ENCODE data around the gene EVA1C.
A peak's percentile ranks its signal among the peaks of the same experiment; 100 is the strongest.

The EVA1C gene

DNA sequence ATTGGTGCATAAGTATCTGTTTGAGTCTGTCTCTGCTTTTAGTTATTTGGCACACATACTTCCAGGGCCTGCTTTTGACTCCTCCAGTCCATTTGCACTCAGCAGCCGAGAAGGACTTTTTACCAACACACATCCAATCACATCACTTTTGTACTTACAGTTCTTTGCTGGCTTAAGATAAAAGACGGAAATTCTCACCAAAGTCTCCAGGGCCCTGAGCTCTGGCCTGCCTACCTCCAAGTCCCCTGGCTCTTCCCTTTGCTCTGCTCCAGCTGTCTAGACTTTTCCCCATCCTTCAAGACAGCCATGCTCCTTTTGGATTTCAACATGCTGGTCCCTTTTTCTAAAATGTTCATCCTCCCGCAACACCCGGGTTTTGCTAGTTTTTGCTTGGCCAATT, 2.2 kb upstream of the EVA1C start:
- TF ChIP-seq, protein P1, sequence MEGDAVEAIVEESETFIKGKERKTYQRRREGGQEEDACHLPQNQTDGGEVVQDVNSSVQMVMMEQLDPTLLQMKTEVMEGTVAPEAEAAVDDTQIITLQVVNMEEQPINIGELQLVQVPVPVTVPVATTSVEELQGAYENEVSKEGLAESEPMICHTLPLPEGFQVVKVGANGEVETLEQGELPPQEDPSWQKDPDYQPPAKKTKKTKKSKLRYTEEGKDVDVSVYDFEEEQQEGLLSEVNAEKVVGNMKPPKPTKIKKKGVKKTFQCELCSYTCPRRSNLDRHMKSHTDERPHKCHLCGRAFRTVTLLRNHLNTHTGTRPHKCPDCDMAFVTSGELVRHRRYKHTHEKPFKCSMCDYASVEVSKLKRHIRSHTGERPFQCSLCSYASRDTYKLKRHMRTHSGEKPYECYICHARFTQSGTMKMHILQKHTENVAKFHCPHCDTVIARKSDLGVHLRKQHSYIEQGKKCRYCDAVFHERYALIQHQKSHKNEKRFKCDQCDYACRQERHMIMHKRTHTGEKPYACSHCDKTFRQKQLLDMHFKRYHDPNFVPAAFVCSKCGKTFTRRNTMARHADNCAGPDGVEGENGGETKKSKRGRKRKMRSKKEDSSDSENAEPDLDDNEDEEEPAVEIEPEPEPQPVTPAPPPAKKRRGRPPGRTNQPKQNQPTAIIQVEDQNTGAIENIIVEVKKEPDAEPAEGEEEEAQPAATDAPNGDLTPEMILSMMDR (conservative IDR thresholded peaks at IDR 0.05; ENCODE audit: low read depth, low read length), result no peak
- no peak overlapping the region for H3K4me3 ChIP-seq (ENCODE audit: low read length)
- no peak for DNase-seq (ENCODE audit: low read depth)

DNA sequence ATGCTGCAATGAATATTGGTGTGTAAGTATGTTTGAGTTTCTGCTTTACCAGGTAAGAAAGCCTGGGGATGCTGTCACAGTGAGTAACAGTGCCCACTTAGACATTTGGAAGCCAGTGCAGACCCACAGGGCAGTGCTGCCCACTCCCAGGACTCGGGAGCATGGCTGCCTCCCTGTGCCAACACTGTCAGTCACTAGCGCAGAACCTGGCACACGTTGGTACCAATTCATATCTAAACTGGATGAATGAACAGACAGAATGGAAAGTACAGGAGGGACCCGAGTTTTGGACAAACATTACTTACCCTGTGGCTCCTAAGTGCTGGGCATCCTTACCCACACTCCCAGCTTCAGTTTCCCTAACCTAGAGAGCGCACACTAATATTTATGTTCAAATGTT, 1.6 kb upstream of the EVA1C start:
- peak overlapping the region; percentile 74 for H3K4me3 ChIP-seq (ENCODE audit: low read length)
- no peak for DNase-seq (ENCODE audit: low read depth)
- TF ChIP-seq, protein P1 (conservative IDR thresholded peaks at IDR 0.05; ENCODE audit: low read depth, low read length), result no peak

DNA sequence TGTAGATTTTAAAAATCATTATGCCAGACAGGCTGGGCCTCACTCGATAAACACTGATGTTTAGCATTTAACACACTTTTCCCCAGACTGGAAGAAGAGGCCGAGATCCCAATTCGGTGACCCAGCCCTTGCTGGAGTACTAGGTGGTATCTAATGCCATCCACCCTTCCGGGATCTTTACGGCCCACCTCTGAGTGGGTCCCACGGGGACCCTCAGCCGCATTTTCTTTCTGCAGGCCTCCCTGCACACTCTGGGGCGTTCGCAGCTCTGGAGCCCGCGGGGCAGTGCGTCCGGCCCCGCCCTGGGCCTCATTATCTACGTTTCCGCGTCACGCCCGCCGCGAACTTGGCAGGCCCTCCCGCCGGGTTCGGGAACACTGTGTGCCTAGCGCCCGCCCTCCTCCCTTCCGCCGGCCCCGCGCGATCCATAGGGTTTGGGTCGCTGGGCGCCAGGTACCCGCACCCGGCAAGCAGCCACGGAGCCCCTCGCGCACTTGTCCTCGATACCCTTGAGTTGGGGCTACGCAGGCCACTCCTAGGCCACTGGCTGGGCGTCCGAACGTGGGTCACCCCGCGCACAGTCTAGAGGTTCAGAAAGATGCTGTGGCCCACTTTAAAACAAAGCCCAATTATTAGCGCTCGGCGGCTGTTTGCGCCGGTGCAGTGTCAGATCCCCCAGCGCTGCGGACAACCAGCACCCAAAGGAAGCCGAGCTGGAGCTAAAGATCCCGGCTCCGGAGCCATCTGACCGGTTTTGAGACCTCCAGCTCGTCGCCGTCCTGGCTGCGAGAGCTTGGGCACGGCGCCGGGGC, 950 bp upstream of the EVA1C start:
- no peak for DNase-seq (ENCODE audit: low read depth)
- peak overlapping the region; percentile 74 for H3K4me3 ChIP-seq (ENCODE audit: low read length)
- TF ChIP-seq, protein P1 (conservative IDR thresholded peaks at IDR 0.05; ENCODE audit: low read depth, low read length), result no peak

DNA sequence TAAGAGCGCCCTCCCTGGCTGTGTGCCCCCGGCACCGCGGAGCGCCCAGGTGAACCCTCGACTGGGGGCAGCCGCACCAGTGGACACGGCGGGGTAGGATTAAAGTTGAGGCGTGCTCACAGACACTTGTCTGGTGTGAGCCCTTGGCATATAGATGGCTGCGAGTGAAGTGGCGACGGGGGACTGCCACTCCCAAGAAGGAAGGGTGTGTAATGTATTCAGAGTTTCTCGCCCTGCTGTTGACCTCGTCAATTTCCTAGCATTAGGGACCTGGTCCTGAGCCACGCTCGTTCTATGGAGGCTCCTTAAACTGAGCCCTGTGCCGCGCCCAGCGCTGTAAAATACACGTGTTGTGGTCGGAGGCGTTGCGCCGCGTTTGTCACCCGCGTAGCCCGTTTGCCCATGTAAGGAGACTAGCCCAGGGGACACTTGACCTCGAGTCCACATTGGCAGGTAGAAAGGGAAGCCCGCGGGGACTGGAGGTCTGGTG, 554 bp downstream of the EVA1C start:
- TF ChIP-seq, protein P1 (conservative IDR thresholded peaks at IDR 0.05; ENCODE audit: low read depth, low read length), result peak; percentile 32
- H3K4me3 ChIP-seq (ENCODE audit: low read length), result peak overlapping the region; percentile 74
- DNase-seq (ENCODE audit: low read depth), result no peak

DNA sequence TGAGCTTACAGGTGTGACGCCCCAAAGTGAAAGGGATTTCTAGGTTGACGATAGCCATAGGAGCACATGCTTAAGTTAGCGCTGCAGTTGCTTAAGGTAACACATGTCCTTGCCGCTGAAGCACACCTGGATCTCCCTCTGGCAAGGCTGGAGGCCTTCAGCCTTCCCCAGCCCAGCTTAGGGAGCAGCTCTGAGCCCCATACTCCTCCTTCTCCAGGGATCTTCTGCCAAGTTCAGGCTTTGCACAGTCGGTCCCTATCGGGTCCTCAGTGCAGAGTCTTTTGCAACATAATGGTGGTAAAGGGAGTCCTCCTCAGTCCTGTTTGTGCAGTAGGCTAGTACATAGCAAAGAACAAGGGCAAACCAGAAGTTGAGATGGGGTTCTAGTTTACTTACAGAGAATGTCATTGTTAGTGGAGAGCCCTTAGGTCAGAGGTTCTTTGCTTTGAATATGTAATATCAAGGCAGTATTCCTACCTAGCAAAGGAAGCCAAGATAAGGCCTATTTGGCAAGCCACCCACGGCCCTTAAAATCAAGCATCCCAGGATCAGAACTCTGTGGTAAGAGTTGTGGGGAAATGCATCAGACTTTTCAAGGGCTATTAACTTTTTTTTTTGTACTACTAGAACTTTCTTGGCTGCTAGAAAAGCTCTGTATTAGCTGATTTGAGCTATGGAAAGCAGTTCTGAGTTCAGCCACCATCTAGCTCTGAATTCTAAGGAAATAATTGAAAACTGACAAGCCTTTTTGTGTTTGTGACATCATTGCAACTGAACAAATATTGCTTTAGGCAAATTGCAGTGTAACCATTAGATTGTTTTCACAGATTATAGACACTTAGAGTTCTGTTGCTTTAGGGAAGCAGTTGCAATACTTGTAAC, 1.4 kb downstream of the EVA1C start:
- H3K4me3 ChIP-seq (ENCODE audit: low read length), result peak overlapping the region; percentile 74
- no peak for DNase-seq (ENCODE audit: low read depth)
- TF ChIP-seq, protein P1 (conservative IDR thresholded peaks at IDR 0.05; ENCODE audit: low read depth, low read length), result no peak

DNA sequence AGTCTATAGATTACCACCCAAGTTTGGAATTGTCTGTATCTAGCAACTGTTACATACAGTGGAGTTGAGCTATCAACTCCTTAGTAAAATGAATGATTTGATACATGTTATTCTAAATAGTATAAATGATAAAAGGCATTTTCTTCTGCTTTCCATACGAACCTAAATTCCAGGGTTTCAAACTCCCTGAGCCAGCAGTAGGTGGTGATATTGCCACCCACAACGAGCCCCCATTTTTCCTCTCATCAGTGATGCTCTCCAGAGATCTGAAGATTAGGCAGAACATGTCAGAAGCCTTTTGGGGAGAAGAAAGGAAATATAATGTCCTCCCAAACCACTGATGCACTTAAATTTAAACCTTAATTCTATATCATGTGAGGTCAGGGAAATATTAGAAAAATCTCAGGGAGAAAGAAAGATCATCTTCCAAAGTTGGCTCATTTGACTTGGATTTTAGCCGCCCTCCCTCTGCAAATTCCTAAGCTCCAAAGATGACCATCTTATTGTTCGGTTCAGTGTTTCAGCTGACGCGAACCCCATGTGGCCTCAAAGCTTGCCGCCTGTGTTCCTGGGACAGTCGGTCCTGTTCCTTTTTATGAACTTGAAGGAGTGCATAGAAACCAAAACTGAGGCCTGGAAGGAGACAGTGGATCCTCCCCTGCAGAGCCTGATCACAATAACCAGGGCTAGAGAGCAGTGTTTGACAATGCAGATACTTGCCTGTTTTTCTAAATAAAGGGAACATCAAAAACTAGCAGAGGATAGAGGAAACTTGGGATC, 2.3 kb downstream of the EVA1C start:
- TF ChIP-seq, protein P1 (conservative IDR thresholded peaks at IDR 0.05; ENCODE audit: low read depth, low read length), result peak; percentile 68
- peak overlapping the region; percentile 74 for H3K4me3 ChIP-seq (ENCODE audit: low read length)
- DNase-seq (ENCODE audit: low read depth), result no peak
